Measurements from ENCODE around the gene SGMS1.
"Not testable (repeated sequence)": the region's sequence is repeated elsewhere in the genome, so short reads cannot be mapped to it uniquely, and the experiment has no call there.

Gene SGMS1

GRCh38 chr10:50578949-50579348 is 44.8 kb downstream of the SGMS1 start:
- DNase-seq, result no peak

- DNase-seq, result no peak
Observed at GRCh38 chr10:50577681-50578350, 45.9 kb downstream of the SGMS1 start.

- DNase-seq, result no peak
Observed at GRCh38 chr10:50577010-50577409, 46.7 kb downstream of the SGMS1 start.

- DNase-seq, result no peak
Observed at GRCh38 chr10:50576245-50576815, 47.4 kb downstream of the SGMS1 start.

- no peak for DNase-seq
Observed at GRCh38 chr10:50575477-50576244, 48.1 kb downstream of the SGMS1 start.

GRCh38 chr10:50574931-50575330 is 48.8 kb downstream of the SGMS1 start:
- no peak for DNase-seq

GRCh38 chr10:50574305-50574704 is 49.5 kb downstream of the SGMS1 start:
- no peak for DNase-seq

GRCh38 chr10:50572017-50572491 is 51.7 kb downstream of the SGMS1 start:
- no peak for DNase-seq

GRCh38 chr10:50568750-50569149 is 55.0 kb downstream of the SGMS1 start:
- not testable (repeated sequence) for DNase-seq

- no peak for DNase-seq
Observed at GRCh38 chr10:50567384-50567783, 56.4 kb downstream of the SGMS1 start.

GRCh38 chr10:50566150-50566549 is 57.6 kb downstream of the SGMS1 start:
- DNase-seq, result no peak

- no peak for DNase-seq
Observed at GRCh38 chr10:50565301-50566083, 58.3 kb downstream of the SGMS1 start.

- no peak for DNase-seq
Observed at GRCh38 chr10:50563906-50564305, 59.9 kb downstream of the SGMS1 start.

GRCh38 chr10:50561816-50562215 is 61.9 kb downstream of the SGMS1 start:
- no peak for DNase-seq

GRCh38 chr10:50561266-50561665 is 62.5 kb downstream of the SGMS1 start:
- no peak for DNase-seq

GRCh38 chr10:50560370-50560769 is 63.4 kb downstream of the SGMS1 start:
- DNase-seq, result no peak

- no peak for DNase-seq
Observed at GRCh38 chr10:50558371-50558770, 65.4 kb downstream of the SGMS1 start.

GRCh38 chr10:50557130-50557682 is 66.5 kb downstream of the SGMS1 start:
- DNase-seq, result no peak

- no peak for DNase-seq
Observed at GRCh38 chr10:50556237-50557120, 67.3 kb downstream of the SGMS1 start.

- no peak for DNase-seq
Observed at GRCh38 chr10:50554995-50555568, 68.7 kb downstream of the SGMS1 start.

GRCh38 chr10:50554376-50554994 is 69.3 kb downstream of the SGMS1 start:
- DNase-seq, result no peak

Data from activated CD8-positive, alpha-beta memory T cell treated with anti-CD3 and anti-CD28 coated beads for 24 hours (primary cell).